Measurements from ENCODE around the gene ST6GALNAC4.

GRCh38 chr9:127880143-127880542 lies 36.7 kb downstream of the ST6GALNAC4 start:
- TF ChIP-seq CTCF (IDR thresholded peaks at IDR 0.05) (no peak), EZH2 (IDR thresholded peaks at IDR 0.05) (no peak)
